ENCODE measurements around the gene CADM2.

DNA sequence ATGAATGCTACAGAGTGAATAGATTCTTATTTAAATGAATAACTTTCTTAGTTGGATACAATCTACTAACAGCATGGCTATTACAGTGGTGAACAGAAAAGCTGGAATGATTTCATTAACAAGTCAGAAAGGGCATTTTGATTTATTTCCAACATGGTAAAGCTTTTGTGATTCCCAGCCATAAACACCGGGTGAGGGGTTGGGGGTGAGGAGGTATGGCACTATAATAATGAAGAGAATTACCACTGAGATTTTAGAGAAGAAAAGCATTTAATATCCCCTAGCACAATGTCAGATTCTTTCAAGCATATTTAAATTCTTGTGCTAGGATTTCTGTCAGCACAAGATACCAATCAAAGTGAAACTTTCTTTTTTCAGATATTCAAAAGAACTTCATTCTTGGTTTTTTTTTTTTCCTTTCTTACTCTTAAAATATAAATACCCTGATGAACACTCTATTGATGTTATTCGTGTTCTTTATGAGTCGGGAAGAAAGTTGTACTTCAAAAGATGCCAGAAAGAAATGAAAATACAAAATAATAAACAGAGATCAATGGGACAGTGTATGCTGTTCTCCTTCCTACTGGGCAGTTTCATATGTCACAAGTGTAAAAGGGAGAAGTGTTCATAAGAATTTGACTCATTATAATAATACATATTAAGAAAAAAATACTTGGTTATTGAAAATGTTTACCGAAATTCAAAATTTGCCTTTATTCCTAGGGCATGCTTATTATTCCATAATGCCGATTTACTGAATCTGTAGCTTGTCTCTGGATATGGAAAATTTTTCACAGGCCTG lies 522.8 kb downstream of the CADM2 start:
- TF ChIP-seq CTCF (IDR thresholded peaks at IDR 0.05), result no peak
- no peak for TF ChIP-seq ZFX (IDR thresholded peaks at IDR 0.05; ENCODE audit: borderline replicate concordance)
